Adrenal gland (tissue), 12 donors: ENCODE data around the gene KRT79. TPM values are rescaled to one million over a fixed set of nuclear protein-coding genes. Genes with fewer than 3 reads are reported as not detected.

Experiments used
- DNase-seq, 7 donors: peaks; one replicate each; pipeline ENCODE4 v3.0.0-alpha.2; 2019 to 2020
- H3K27ac ChIP-seq, 5 donors: fragments of 200-600 bp; sonication (generic) in 4 of 5; 1 replicate in 3 of 5; 2 replicates in 2 of 5; pipeline versions ENCODE4 v1.5.1 to v1.8.0; 2016 to 2020; ENCODE audit warnings: mild to moderate bottlenecking in 1 of 5
- H3K27me3 ChIP-seq: fragments of 200-600 bp; 2 replicates; pipeline ENCODE4 v1.8.0; 2021
- H3K36me3 ChIP-seq, 2 donors: fragments of 200-600 bp; replicated peaks in 1 of 2; 1 replicate in 1 of 2; 2 replicates in 1 of 2; pipeline versions ENCODE4 v1.5.1 to v1.8.0; 2018 to 2022
- H3K4me1 ChIP-seq, 2 donors: fragments of 200-600 bp; replicated peaks in 1 of 2; 1 replicate in 1 of 2; 2 replicates in 1 of 2; pipeline versions ENCODE4 v1.5.1 to v1.8.0; 2018 to 2021
- H3K4me3 ChIP-seq, 4 donors: fragments of 200-600 bp; sonication (generic) in 3 of 4; one replicate each; pipeline ENCODE4 v1.5.1; 2016 to 2018
- H3K9me3 ChIP-seq, 3 donors: fragments of 200-600 bp; sonication (generic) in 1 of 3; replicated peaks in 1 of 3; 1 replicate in 2 of 3; 2 replicates in 1 of 3; pipeline versions ENCODE4 v1.5.1 to v1.8.0; 2016 to 2021
- CTCF ChIP-seq, 6 experiments: fragments of 450-650 bp in 4 of 6; fragments of 200-600 bp in 2 of 6; sonication (generic) in 1 of 6; IDR thresholded peaks; 1 replicate in 5 of 6; 2 replicates in 1 of 6; pipeline versions ENCODE4 v1.5.1 to v1.8.0; 2016 to 2021; ENCODE audit warnings: antibody characterized with exemption in 6 of 6, mild to moderate bottlenecking in 2 of 6, moderate library complexity in 1 of 6
- POLR2A ChIP-seq, 2 donors: fragments of 450-650 bp; IDR thresholded peaks; one replicate each; pipeline ENCODE4 v1.6.1; 2017; ENCODE audit warnings: antibody characterized with exemption in 2 of 2, mild to moderate bottlenecking in 2 of 2, moderate library complexity in 1 of 2
- WGBS, 4 donors: extraction: QIAGEN DNeasy Blood & Tissue Kit in 2 of 4; methylation state at CpG; one replicate each; pipeline versions ENCODE4 v1.1.5 to v1.1.7; 2013 to 2017; 5-methylcytosine and 5-hydroxymethylcytosine counted together
- intact Hi-C, 2 donors: fragments of 100-400 bp; cut with DNase I; formaldehyde crosslinking; loops; one replicate each; pipeline versions ENCODE4 v1.14.1 to v1.15.0; 2022 to 2023
- polyA plus RNA-seq, 3 donors: library from polyadenylated mRNA; stranded (reverse); fragments of 200-250 nt in 2 of 3; fragments of 350-450 nt in 1 of 3; fragmentation: Illumina TruSeq in 1 of 3; extraction: RNeasy Lipid Tissue Mini Kit (QIAGEN cat#74804) in 1 of 3; gene quantifications; one replicate each; pipeline ENCODE4 v1.2.3, GENCODE V29; 2013 to 2014
- total RNA-seq, 9 donors: library from RNA; depleted of rRNA in 4 of 9; stranded (reverse); fragments of >200 nt in 4 of 9; fragments of 120-200 nt in 1 of 9; fragmentation: NEBNext Ultra II Directional in 1 of 9; extraction: Animal tissue kit (Norgen Biotek cat#: 25700) in 1 of 9; gene quantifications; one replicate each; pipeline versions ENCODE4 v1.1.0 to v1.2.4, GENCODE V29; 2013 to 2023
- donor health status: healthy with polysubstance abuse.
- donor health status: Bipolar disorder and iron deficiency.
- donor health status: DM: yes; HTN: yes; CAD: no.
- donor health status: DM: no; HTN: no; CAD: no.
- donor health status: DM: no; HTN: no; CAD: no.
- donor health status: DM: yes; HTN: yes; CAD: no.

Gene KRT79
- total and polyA plus RNA-seq, 12 donors, result 0.24 TPM; not detected in 11

DNA sequence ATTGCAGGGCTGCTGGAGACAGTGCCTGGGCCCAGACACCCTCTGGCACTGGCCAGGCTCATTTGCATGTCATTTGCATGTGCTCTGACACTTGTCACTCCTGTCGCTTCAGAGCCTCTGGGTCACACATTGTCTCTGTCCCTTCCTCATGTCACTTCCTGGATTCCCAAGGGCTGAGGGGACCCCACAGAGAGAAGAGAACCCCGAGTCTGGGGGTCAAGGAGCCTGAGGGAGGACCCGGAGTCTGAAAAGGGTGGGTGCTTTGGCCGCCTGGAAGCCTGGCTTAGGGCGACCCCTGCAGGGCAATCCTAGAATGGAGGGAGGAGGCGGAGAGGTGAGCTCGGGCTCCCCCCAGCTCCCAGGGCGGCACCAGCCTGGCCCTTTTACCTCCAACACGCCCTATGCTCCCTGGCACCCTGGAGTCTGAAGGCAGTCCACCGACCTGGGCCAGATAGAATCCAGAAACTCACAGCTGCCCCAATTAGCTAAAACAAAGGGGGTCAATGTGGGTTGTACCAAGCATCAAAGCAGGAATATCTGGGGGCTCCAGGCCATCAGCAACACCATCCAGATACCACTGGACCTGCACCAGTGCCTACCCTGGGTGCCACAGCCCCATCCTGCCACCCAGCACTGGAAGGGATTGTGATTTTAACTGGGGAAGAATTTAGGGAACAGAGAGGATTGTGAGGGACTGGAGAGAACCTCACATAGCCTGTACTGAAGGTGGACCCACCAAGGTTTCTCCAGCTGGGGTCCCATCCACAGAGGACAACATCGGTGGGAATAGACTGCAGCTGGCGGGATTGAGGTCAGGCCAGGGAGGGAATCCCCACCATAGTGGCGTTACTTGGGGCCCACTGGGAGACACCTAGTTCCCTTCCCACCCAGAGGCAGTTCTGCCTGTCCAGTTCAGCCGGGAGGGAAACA, 36.5 kb upstream of the KRT79 start:
- intact Hi-C loops, result loop anchor here (5.0 to 10.0 kb wide), 3 partner anchors 503 to 726 kb away; partner anchors contain the start of gene KRT85 (in 1 of the 2)
- H3K27me3 ChIP-seq, result no peaks in the 10 kb centered on the region
- WGBS, 4 donors, result 38 to 52% (median 43%) methylated on average over 9 to 14 of the region's 14 CpGs
- TF ChIP-seq POLR2A (IDR thresholded peaks at IDR 0.05) (no peak), CTCF (IDR thresholded peaks at IDR 0.05) (peak; percentile 31 to 59 (median 49))
- H3K27ac ChIP-seq, result no peak overlapping the region
- no peak overlapping the region for H3K4me3 ChIP-seq
- H3K36me3 ChIP-seq, result no peaks in the 10 kb centered on the region
- DNase-seq, result peak in 6 of 7 donors; percentile 28 to 61 (median 44)
- no peaks in the 10 kb centered on the region for H3K9me3 ChIP-seq
- H3K4me1 ChIP-seq, result peaks cover 0 to 10% of the 10 kb centered on the region in 2 donors

DNA sequence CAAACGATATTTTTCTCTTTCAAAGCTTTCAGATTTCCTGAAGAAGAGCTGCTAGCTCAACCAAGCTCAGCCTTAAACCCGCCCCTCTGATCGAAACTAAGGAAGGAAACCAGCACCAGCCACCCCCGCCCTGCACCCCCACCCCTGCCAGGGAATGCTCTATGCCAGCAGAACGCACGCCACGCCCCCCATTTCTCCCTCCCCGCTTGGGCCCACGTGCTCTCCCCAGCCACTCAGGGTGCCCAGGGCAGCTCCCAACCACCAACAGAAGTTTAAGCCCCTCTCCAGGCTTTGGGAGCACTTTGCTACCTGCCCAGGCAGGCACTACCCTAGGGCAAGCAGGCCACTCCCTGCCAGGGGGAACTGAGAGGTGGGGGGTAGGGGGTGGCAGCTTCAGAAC, 33.5 kb upstream of the KRT79 start:
- no peak overlapping the region for H3K27ac ChIP-seq

GRCh38 chr12:52867152-52867551, 33.0 kb upstream of the KRT79 start:
- no peak for TF ChIP-seq POLR2A (IDR thresholded peaks at IDR 0.05)
- no peak for DNase-seq
- Histone ChIP-seq H3K36me3 (no peaks in the 10 kb centered on the region), H3K4me3 (no peak overlapping the region), H3K9me3 (no peaks in the 10 kb centered on the region), H3K4me1 (no peaks in the 10 kb centered on the region), H3K27ac (no peak overlapping the region), H3K27me3 (no peaks in the 10 kb centered on the region)
- intact Hi-C loops, result no loop called here
- WGBS, 4 donors, result 83 to 90% (median 87%) methylated on average over 5 of the region's 5 CpGs

More for the DNA sequence above, 33.5 kb upstream of the KRT79 start:
- WGBS, 4 donors, result 45 to 65% (median 49%) methylated on average over 9 of the region's 9 CpGs
- peak; percentile 33 to 59 (median 46) for DNase-seq
- Histone ChIP-seq H3K4me3 (no peak overlapping the region), H3K27me3 (no peaks in the 10 kb centered on the region), H3K9me3 (no peaks in the 10 kb centered on the region), H3K4me1 (no peaks in the 10 kb centered on the region), H3K36me3 (no peaks in the 10 kb centered on the region)
- intact Hi-C loops, result no loop called here
- no peak for TF ChIP-seq CTCF (IDR thresholded peaks at IDR 0.05)
- no peak for TF ChIP-seq POLR2A (IDR thresholded peaks at IDR 0.05)

DNA sequence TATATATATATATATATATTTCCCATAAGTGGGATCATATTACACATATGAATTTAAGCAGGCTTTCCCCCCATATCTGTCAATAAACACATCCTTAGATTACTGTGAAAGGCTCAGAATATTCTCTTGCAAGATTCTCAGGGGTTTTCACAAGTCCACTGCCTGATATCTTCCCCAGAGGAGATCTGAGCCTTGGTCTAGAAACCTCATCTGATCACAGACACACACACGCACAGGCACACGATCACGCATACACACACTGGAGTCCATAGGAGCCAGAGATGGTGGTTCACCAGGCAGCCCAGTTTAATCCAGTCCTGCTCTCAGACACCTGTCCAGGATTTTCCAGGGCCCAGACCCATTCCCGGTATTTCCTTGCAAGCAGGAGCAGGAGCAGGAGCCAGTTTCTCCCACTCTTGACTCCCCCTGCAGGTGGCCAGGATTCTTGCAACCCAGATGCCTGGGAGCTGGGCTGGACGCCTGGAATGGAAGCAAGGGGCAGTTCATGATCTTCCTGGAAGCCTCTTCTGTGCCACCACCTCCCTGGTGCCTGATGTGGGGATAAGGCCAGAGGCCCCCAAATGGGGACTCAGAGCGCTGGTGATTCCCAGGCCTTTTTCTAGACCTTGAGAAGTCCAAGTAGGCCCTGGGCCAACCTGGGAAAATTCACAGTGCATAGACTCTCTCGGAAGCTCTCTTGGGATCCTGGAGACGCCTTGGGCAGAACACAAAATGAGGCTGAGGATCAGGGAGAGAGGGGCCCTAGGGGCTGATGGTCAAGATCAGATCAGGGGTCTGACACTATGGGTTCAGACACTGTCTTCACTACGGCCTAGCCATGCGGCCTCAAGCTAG, 31.2 kb upstream of the KRT79 start:
- no peaks in the 10 kb centered on the region for H3K27me3 ChIP-seq
- no peaks in the 10 kb centered on the region for H3K9me3 ChIP-seq
- TF ChIP-seq POLR2A (IDR thresholded peaks at IDR 0.05), result no peak
- TF ChIP-seq CTCF (IDR thresholded peaks at IDR 0.05), result peak; percentile 59 to 75 (median 70)
- DNase-seq, result peak; percentile 62 to 75 (median 72)
- 34 to 72% (median 52%) methylated on average over 5 to 10 of the region's 10 CpGs for WGBS, 4 donors
- H3K4me1 ChIP-seq, result no peaks in the 10 kb centered on the region
- no peak overlapping the region for H3K27ac ChIP-seq
- H3K36me3 ChIP-seq, result no peaks in the 10 kb centered on the region
- no peak overlapping the region for H3K4me3 ChIP-seq
- intact Hi-C loops, result no loop called here
